Upper lobe of right lung (tissue), 1 donor: ENCODE measurements around the gene FBLN1. TPM values are rescaled to one million over a fixed set of nuclear protein-coding genes. Genes with fewer than 3 reads are reported as not detected.

Experiments used
- ATAC-seq: fragments of 200-7000 bp; cut with Tn5 transposase; one replicate; pipeline ENCODE4 v1.9.1; 2020; ENCODE audit warnings: mild to moderate bottlenecking, moderate library complexity
- DNase-seq: peaks from one replicate; pipeline ENCODE4 v3.0.0-alpha.2; 2020
- H3K27ac ChIP-seq: fragments of 200-600 bp; one replicate; pipeline ENCODE4 v1.8.0; 2022
- H3K27me3 ChIP-seq: fragments of 200-600 bp; one replicate; pipeline ENCODE4 v1.8.0; 2022; ENCODE audit warnings: mild to moderate bottlenecking
- H3K36me3 ChIP-seq: fragments of 200-600 bp; one replicate; pipeline ENCODE4 v1.8.0; 2022
- H3K4me1 ChIP-seq: fragments of 200-600 bp; one replicate; pipeline ENCODE4 v1.8.0; 2022
- H3K4me3 ChIP-seq: fragments of 200-600 bp; one replicate; pipeline ENCODE4 v1.8.0; 2022; ENCODE audit warnings: mild to moderate bottlenecking
- H3K9me3 ChIP-seq: fragments of 200-600 bp; one replicate; pipeline ENCODE4 v1.8.0; 2022
- CTCF ChIP-seq: fragments of 200-600 bp; IDR thresholded peaks from one replicate; pipeline ENCODE4 v1.8.0; 2022; ENCODE audit warnings: antibody characterized with exemption
- intact Hi-C: fragments of 100-400 bp; cut with DNase I; formaldehyde crosslinking; loops from one replicate; pipeline ENCODE4 v1.11.0; 2022
- total RNA-seq: library from RNA; stranded (reverse); fragmentation: NEBNext Ultra II Directional; extraction: Animal tissue kit (Norgen Biotek cat#: 25700); gene quantifications from one replicate; pipeline ENCODE4 v1.2.1, GENCODE V29; 2021
- donor health status: DM: no; HTN: yes; CAD: no; lungs with severe emphysema.

Gene FBLN1
- total RNA-seq, 1 donor from 2014 or later = 272 TPM

- no peaks in the 10 kb centered on the region for H3K36me3 ChIP-seq
- no peak overlapping the region for H3K27ac ChIP-seq
- no peaks in the 10 kb centered on the region for H3K9me3 ChIP-seq
- no peaks in the 10 kb centered on the region for H3K27me3 ChIP-seq
- H3K4me3 ChIP-seq = no peak overlapping the region
- intact Hi-C loops = no loop called here
- TF ChIP-seq CTCF = no peak
- ATAC-seq (no peak), DNase-seq (no peak)
- no peaks in the 10 kb centered on the region for H3K4me1 ChIP-seq
These were observed 37.0 kb upstream of the FBLN1 start for GRCh38 chr22:45465633-45466032.

GRCh38 chr22:45468872-45469271 is 33.8 kb upstream of the FBLN1 start:
- no peaks in the 10 kb centered on the region for H3K9me3 ChIP-seq
- H3K27ac ChIP-seq = no peak overlapping the region
- H3K4me1 ChIP-seq = no peaks in the 10 kb centered on the region
- H3K36me3 ChIP-seq = no peaks in the 10 kb centered on the region
- no peaks in the 10 kb centered on the region for H3K27me3 ChIP-seq
- intact Hi-C loops = no loop called here
- DNase-seq (no peak), ATAC-seq (no peak)
- no peak overlapping the region for H3K4me3 ChIP-seq
- no peak for TF ChIP-seq CTCF

- no peak overlapping the region for H3K4me3 ChIP-seq
- no peaks in the 10 kb centered on the region for H3K27me3 ChIP-seq
- TF ChIP-seq CTCF = no peak
- H3K9me3 ChIP-seq = no peaks in the 10 kb centered on the region
- intact Hi-C loops = no loop called here
- peak overlapping the region; percentile 58 for H3K27ac ChIP-seq
- H3K4me1 ChIP-seq = no peaks in the 10 kb centered on the region
- H3K36me3 ChIP-seq = no peaks in the 10 kb centered on the region
- ATAC-seq (no peak), DNase-seq (no peak)
These were observed 33.2 kb upstream of the FBLN1 start for GRCh38 chr22:45469281-45470073.

GRCh38 chr22:45470871-45471270 is 31.8 kb upstream of the FBLN1 start:
- no peak for DNase-seq
- H3K27me3 ChIP-seq = peaks cover 2% of the 10 kb centered on the region
- intact Hi-C loops = no loop called here

GRCh38 chr22:45472426-45472825 is 30.3 kb upstream of the FBLN1 start:
- no peak overlapping the region for H3K27ac ChIP-seq

More at GRCh38 chr22:45470871-45471270, 31.8 kb upstream of the FBLN1 start:
- no peaks in the 10 kb centered on the region for H3K4me1 ChIP-seq
- no peak for ATAC-seq
- H3K9me3 ChIP-seq = no peaks in the 10 kb centered on the region
- no peaks in the 10 kb centered on the region for H3K36me3 ChIP-seq
- no peak overlapping the region for H3K4me3 ChIP-seq
- no peak for TF ChIP-seq CTCF
- H3K27ac ChIP-seq = no peak overlapping the region

More at GRCh38 chr22:45472426-45472825, 30.3 kb upstream of the FBLN1 start:
- H3K4me3 ChIP-seq = no peak overlapping the region
- H3K27me3 ChIP-seq = peaks cover 4% of the 10 kb centered on the region
- no peaks in the 10 kb centered on the region for H3K36me3 ChIP-seq
- no peaks in the 10 kb centered on the region for H3K9me3 ChIP-seq
- TF ChIP-seq CTCF = no peak
- no peak for ATAC-seq
- intact Hi-C loops = no loop called here
- H3K4me1 ChIP-seq = no peaks in the 10 kb centered on the region
- peak; percentile 2 for DNase-seq
